PC-9 (cell line): ENCODE results near the gene ULK3.

Experiments used
- EZH2 ChIP-seq: fragments of 200-600 bp; sonication (generic); IDR thresholded peaks from 2 replicates; pipeline ENCODE4 v1.8.0; 2017; ENCODE audit warnings: antibody characterized with exemption, low read depth
- TF ChIP-seq, protein P1 (sequence below): fragments of 200-600 bp; sonication (generic); conservative IDR thresholded peaks from 2 replicates; pipeline ENCODE4 v1.6.1; 2017; ENCODE audit warnings: mixed run types, antibody characterized with exemption, mild to moderate bottlenecking, moderate library complexity

DNA sequence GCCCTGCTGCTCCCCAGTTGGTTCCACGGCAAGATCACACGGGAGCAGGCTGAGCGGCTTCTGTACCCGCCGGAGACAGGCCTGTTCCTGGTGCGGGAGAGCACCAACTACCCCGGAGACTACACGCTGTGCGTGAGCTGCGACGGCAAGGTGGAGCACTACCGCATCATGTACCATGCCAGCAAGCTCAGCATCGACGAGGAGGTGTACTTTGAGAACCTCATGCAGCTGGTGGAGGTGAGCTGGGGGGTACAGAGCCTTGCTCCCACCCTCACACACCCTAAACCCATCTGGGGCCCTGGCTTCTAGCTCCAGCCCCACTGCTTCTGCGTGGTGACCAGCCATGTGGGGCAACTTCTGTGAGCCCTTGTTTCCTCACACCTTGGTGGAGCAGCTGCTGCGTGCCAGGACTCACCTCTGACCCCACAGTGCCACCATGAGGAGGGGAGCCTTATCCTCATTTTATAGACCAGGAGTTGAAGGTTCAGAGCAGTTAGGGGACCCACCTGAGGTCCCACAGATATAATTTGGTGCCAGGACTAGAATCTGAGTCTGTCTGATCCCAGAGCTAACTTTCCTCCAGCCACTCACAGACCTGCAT lies 43.6 kb downstream of the ULK3 start:
- TF ChIP-seq EZH2 = no peak
- TF ChIP-seq, protein P1, sequence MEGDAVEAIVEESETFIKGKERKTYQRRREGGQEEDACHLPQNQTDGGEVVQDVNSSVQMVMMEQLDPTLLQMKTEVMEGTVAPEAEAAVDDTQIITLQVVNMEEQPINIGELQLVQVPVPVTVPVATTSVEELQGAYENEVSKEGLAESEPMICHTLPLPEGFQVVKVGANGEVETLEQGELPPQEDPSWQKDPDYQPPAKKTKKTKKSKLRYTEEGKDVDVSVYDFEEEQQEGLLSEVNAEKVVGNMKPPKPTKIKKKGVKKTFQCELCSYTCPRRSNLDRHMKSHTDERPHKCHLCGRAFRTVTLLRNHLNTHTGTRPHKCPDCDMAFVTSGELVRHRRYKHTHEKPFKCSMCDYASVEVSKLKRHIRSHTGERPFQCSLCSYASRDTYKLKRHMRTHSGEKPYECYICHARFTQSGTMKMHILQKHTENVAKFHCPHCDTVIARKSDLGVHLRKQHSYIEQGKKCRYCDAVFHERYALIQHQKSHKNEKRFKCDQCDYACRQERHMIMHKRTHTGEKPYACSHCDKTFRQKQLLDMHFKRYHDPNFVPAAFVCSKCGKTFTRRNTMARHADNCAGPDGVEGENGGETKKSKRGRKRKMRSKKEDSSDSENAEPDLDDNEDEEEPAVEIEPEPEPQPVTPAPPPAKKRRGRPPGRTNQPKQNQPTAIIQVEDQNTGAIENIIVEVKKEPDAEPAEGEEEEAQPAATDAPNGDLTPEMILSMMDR = no peak
